Neural cell (in vitro differentiated cells): Measurements from ENCODE around the gene GLIPR1L2. TPM values are rescaled to one million over a fixed set of nuclear protein-coding genes. Genes with fewer than 3 reads are reported as not detected.

ENCODE experiments used
- H2AFZ ChIP-seq: fragments of 200-600, 300-800 bp; sonication (generic), shearing (Covaris generic); 2 replicates; pipeline ENCODE4 v1.6.0; 2014; ENCODE audit warnings: low read depth, mild to moderate bottlenecking, antibody characterized with exemption, low read length, moderate library complexity
- H3F3A ChIP-seq: fragments of 200-600 bp; shearing (Covaris generic); 2 replicates; pipeline ENCODE4 v1.6.1; 2016; ENCODE audit warnings: mild to moderate bottlenecking, moderate library complexity, mixed read lengths, antibody characterized with exemption, low read length; ENCODE audit not compliant: insufficient read depth, poor library complexity, severe bottlenecking
- H3K27ac ChIP-seq: fragments of 200-600, 300-800 bp; sonication (generic), shearing (Covaris generic); 2 replicates; pipeline ENCODE4 v1.5.1; 2014; ENCODE audit warnings: mild to moderate bottlenecking, low read length, moderate library complexity
- H3K27me3 ChIP-seq: fragments of 300-800, 200-600 bp; sonication (generic), shearing (Covaris generic); 2 replicates; pipeline ENCODE4 v1.6.0; 2014; ENCODE audit warnings: mild to moderate bottlenecking, low read depth, low read length, moderate library complexity; ENCODE audit not compliant: insufficient read depth
- H3K36me3 ChIP-seq: fragments of 300-800, 200-600 bp; sonication (generic), shearing (Covaris generic); 2 replicates; pipeline ENCODE4 v1.5.1; 2014; ENCODE audit warnings: mild to moderate bottlenecking, antibody characterized with exemption, low read length, moderate library complexity; ENCODE audit not compliant: insufficient read depth
- H3K4me2 ChIP-seq: fragments of 300-800, 200-600 bp; sonication (generic), shearing (Covaris generic); 2 replicates; pipeline ENCODE4 v1.6.0; 2014; ENCODE audit warnings: mild to moderate bottlenecking, low read length
- H3K4me3 ChIP-seq: fragments of 300-800, 200-600 bp; sonication (generic), shearing (Covaris generic); 2 replicates; pipeline ENCODE4 v1.5.1; 2014; ENCODE audit warnings: mild to moderate bottlenecking, low read length, moderate library complexity
- H3K79me2 ChIP-seq: fragments of 200-600 bp; shearing (Covaris generic); replicated peaks from 2 replicates; pipeline ENCODE4 v1.6.0; 2014; ENCODE audit warnings: mild to moderate bottlenecking, low read length, moderate library complexity; ENCODE audit not compliant: insufficient read depth
- H3K9ac ChIP-seq: fragments of 300-800, 200-600 bp; sonication (generic), shearing (Covaris generic); 2 replicates; pipeline ENCODE4 v1.6.1; 2016; ENCODE audit warnings: mild to moderate bottlenecking, low read length, mixed read lengths
- H3K9me2 ChIP-seq: fragments of 200-600 bp; shearing (Covaris generic); 2 replicates; pipeline ENCODE4 v1.6.1; 2016; ENCODE audit warnings: mild to moderate bottlenecking, low read length, mixed read lengths; ENCODE audit not compliant: insufficient read depth
- H3K9me3 ChIP-seq: fragments of 200-600, 300-800 bp; sonication (generic), shearing (Covaris generic); 2 replicates; pipeline ENCODE4 v1.6.1; 2016; ENCODE audit warnings: mild to moderate bottlenecking, mixed run types, low read length, moderate library complexity, mixed read lengths
- H4K20me1 ChIP-seq: fragments of 200-600 bp; shearing (Covaris generic); 2 replicates; pipeline ENCODE4 v1.6.1; 2016; ENCODE audit warnings: mild to moderate bottlenecking, mixed run types; ENCODE audit not compliant: insufficient read depth
- CTCF ChIP-seq: fragments of 450-650 bp; IDR thresholded peaks from 2 replicates; pipeline ENCODE4 v1.5.1; 2014; ENCODE audit warnings: antibody characterized with exemption, mild to moderate bottlenecking, moderate library complexity; ENCODE audit not compliant: poor library complexity, severe bottlenecking
- EP300 ChIP-seq: fragments of 450-650 bp; conservative IDR thresholded peaks from 2 replicates; pipeline ENCODE4 v1.6.1; 2014; ENCODE audit warnings: antibody characterized with exemption, mild to moderate bottlenecking, moderate library complexity; ENCODE audit not compliant: poor library complexity, severe bottlenecking
- EZH2 ChIP-seq: fragments of 200-600, 300-800 bp; shearing (Covaris generic), sonication (generic); IDR thresholded peaks from 2 replicates; pipeline ENCODE4 v1.6.1; 2014; ENCODE audit warnings: antibody characterized with exemption, low read length, borderline replicate concordance, mild to moderate bottlenecking; ENCODE audit not compliant: insufficient read depth, poor library complexity, severe bottlenecking
- MXI1 ChIP-seq: fragments of 450-650 bp; conservative IDR thresholded peaks from 2 replicates; pipeline ENCODE4 v1.6.1; 2014; ENCODE audit warnings: antibody characterized with exemption, mild to moderate bottlenecking; ENCODE audit not compliant: poor library complexity, severe bottlenecking
- POLR2AphosphoS5 ChIP-seq: IDR thresholded peaks from 2 replicates; pipeline ENCODE4 v1.6.1; 2012
- RAD21 ChIP-seq: fragments of 450-650 bp; conservative IDR thresholded peaks from 2 replicates; pipeline ENCODE4 v1.6.1; 2014; ENCODE audit warnings: antibody characterized with exemption, mild to moderate bottlenecking, moderate library complexity
- REST ChIP-seq: IDR thresholded peaks from 2 replicates; pipeline ENCODE4 v1.6.1; 2012; ENCODE audit warnings: borderline replicate concordance
- SMC3 ChIP-seq: fragments of 450-650 bp; conservative IDR thresholded peaks from 2 replicates; pipeline ENCODE4 v1.6.1; 2014; ENCODE audit warnings: antibody characterized with exemption, mild to moderate bottlenecking, moderate library complexity; ENCODE audit not compliant: poor library complexity
- TAF1 ChIP-seq: IDR thresholded peaks from 2 replicates; pipeline ENCODE4 v1.6.1; 2012; ENCODE audit warnings: low read depth
- polyA plus RNA-seq: library from polyadenylated mRNA; depleted of rRNA; stranded (reverse); fragments of >200 nt; gene quantifications from 2 replicates; pipeline ENCODE4 v1.2.3, GENCODE V29; 2014

Gene GLIPR1L2
- polyA plus RNA-seq, 1 donor from 2014 or later, result 0.89 TPM

DNA sequence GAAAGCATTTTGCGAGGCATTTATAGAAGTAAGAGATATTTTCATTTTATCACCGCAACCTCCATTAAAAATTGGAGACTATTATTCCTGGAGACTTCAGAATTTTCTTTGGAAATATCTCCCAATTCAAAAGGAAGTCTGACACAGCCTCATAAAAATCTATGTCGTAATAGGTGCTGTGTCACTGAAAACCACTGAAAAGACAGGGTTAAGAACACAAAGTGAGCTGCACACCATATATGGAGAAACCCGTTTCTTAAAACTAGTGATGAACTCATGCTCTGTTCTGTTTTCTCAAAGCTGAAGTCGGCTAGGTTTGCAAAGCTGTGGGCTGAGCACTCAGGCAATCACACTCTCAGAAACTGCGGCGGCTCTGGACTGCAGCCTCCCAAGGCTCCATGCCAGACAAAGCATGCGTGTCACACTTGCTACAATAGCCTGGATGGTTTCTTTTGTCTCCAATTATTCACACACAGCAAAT, 89.6 kb downstream of the GLIPR1L2 start, which contains the start of gene GLIPR1:
Gene GLIPR1 (plus strand): TSS at position 287 of the 481 bp plus-strand sequence. CDS start 126 bp downstream, at position 413.
- no peak for TF ChIP-seq MXI1
- no peak for TF ChIP-seq RAD21
- no peak for TF ChIP-seq SMC3
- no peak for TF ChIP-seq POLR2AphosphoS5
- TF ChIP-seq EZH2, result no peak
- no peak for TF ChIP-seq TAF1
- TF ChIP-seq REST, result no peak
- TF ChIP-seq EP300, result no peak
- no peak for TF ChIP-seq CTCF
- Histone ChIP-seq H3K4me2 (no peak within 1 kb of the TSS), H4K20me1 (no peaks in the 10 kb centered on the region), H2AFZ (no peak within 1 kb of the TSS), H3K9me2 (no peaks in the 10 kb centered on the region), H3K27ac (no peak within 1 kb of the TSS), H3K4me3 (no peak within 1 kb of the TSS), H3K36me3 (no peaks in the 10 kb centered on the region), H3K9me3 (no peaks in the 10 kb centered on the region), H3K9ac (no peak within 1 kb of the TSS), H3K79me2 (no peaks in the 10 kb centered on the region), H3K27me3 (no peaks in the 10 kb centered on the region), H3F3A (no peaks in the 10 kb centered on the region)

GRCh38 chr12:75481013-75481705, 90.3 kb downstream of the GLIPR1L2 start:
- no peaks in the 10 kb centered on the region for H3K27me3 ChIP-seq
- H3K9me2 ChIP-seq, result no peaks in the 10 kb centered on the region
- H3K9ac ChIP-seq, result no peak overlapping the region
- no peaks in the 10 kb centered on the region for H3F3A ChIP-seq
- TF ChIP-seq RAD21, result no peak
- TF ChIP-seq CTCF, result no peak
- no peak for TF ChIP-seq REST
- TF ChIP-seq MXI1, result no peak
- no peak for TF ChIP-seq TAF1
- no peak for TF ChIP-seq SMC3
- H3K79me2 ChIP-seq, result no peaks in the 10 kb centered on the region
- no peaks in the 10 kb centered on the region for H3K9me3 ChIP-seq
- no peaks in the 10 kb centered on the region for H4K20me1 ChIP-seq
- H3K4me2 ChIP-seq, result no peak overlapping the region
- no peak overlapping the region for H3K4me3 ChIP-seq
- no peaks in the 10 kb centered on the region for H3K36me3 ChIP-seq
- no peak overlapping the region for H3K27ac ChIP-seq
- no peak overlapping the region for H2AFZ ChIP-seq
